ENCODE measurements around the gene CTDNEP1.

CTDNEP1 gene

DNA sequence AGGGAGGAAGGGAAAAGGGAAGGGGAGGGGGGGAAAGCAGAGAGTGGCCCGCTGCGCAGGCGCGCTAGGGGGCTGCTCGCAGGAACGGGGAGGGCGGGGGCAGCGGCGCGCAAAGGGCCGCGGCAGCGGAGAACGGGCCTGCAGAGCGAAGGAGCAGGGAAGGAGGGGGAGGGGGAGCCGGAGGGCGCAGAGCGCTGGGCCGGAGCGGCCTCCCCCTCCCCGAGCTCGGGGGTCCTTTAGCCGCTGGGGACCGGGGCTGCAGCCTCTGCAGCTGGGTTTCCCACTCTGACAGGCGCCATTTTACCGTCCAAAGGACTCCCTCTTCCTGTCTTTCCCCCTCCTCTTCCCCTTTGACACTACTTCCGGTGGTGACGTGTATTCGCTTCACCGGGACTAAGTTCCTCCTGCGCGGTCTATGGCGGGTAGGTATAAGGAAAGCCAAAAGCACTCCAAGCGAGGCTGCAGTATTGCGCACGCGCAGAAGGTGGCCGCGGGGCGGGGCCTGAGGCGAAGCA lies at the start of gene CTDNEP1:
Gene CTDNEP1 (minus strand): TSS at position 74 of the 515 bp plus-strand sequence. CDS start 438 bp downstream, outside the sequence.
- no peaks in the 10 kb centered on the region for H3K27me3 Mint-ChIP-seq
- peak within 1 kb of the TSS; percentile 100 for H3K27ac Mint-ChIP-seq
- no peaks in the 10 kb centered on the region for H3K9me3 Mint-ChIP-seq
- H3K4me3 Mint-ChIP-seq = peak within 1 kb of the TSS; percentile 89
- H3K36me3 Mint-ChIP-seq (ENCODE audit: low read depth) = peaks cover 78% of the 10 kb centered on the region
- H3K4me1 Mint-ChIP-seq (ENCODE audit: low read depth) = peaks cover 46% of the 10 kb centered on the region
- DNase-seq = peak; percentile 99

DNA sequence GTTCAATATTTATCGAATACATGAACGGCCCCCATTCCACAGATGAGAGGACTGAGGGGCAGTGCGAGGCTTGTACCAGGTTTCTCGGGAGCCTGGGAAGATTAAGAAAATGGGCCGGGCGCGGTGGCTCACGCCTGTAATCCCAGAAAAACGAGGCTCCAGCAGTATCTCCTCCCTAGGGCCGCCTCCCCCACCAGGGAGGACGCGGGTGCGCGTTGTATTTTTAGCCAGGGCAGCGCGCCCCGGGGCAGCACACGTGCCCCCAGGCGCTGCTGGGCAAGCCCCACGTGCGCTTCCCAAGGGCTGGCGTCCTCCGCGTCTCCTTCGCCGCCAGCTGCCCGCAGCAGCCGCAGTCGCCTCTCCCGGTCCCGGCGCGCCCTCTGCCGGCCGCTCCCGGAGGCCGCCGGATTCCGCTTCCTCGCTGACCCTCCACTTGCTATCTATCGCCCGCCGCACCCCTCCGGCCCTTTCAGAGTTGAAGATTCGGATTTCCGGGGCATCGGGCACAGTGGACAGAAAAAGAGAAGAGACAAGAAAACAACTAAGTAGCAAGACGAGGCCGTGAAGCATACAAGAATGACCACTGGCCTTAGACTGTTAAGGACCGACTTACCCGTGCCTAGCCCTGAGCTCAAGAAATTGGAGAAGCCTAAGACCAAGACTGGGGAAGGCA lies 44.8 kb upstream of the CTDNEP1 start:
- Mint-ChIP-seq H3K9me3 (no peaks in the 10 kb centered on the region), H3K4me1 (ENCODE audit: low read depth) (peaks cover 22% of the 10 kb centered on the region), H3K36me3 (ENCODE audit: low read depth) (no peaks in the 10 kb centered on the region), H3K27ac (no peak overlapping the region), H3K27me3 (peaks cover 33% of the 10 kb centered on the region), H3K4me3 (peak overlapping the region; percentile 27)
- peak; percentile 85 for DNase-seq

DNA sequence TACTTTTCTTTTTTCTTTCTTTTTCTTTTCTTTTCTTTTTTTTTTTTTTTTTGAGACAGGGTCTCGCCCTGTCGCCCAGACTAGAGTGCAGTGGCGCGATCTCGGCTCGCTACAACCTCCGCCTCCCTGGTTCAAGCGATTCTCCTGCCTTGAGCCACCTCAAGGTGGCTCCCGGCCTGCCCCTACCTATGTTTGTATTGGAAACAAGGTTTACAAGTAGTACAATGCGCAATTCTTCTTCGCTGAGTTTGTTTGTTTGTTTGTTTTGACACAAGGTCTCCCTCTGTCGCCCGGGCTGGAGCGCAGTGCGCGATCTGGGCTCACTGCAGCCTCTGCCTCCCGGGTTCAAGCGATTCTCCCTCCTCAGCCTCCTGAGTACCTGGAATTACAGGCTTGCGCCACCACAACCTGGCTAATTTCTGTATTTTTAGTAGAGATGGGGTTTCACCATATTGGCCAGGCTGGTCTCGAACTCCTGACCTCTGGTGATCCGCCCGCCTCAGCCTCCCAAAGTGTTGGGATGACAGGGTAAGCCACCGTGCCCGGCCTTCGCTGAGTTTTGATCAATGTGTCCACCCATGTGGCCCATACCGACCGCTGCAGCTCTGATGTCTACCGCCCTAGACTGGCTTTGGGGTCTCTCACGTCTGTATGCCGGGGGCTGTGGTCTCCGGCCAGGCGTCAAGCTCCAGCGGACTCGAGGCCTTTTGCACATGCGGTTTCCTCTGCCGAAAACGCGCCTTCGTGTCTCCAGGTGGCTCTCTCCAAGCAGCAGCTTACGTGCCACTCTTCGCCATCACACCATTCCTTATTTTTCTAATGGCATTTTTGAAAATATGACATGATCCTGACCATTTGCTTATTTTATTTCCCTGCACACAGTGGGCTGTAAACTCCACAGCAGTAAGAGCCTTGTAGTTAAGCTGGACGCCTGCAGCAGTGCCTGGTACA lies 44.0 kb upstream of the CTDNEP1 start:
- peak overlapping the region; percentile 63 for H3K4me3 Mint-ChIP-seq
- peaks cover 22% of the 10 kb centered on the region for H3K4me1 Mint-ChIP-seq (ENCODE audit: low read depth)
- H3K36me3 Mint-ChIP-seq (ENCODE audit: low read depth) = no peaks in the 10 kb centered on the region
- H3K9me3 Mint-ChIP-seq = no peaks in the 10 kb centered on the region
- H3K27me3 Mint-ChIP-seq = peaks cover 38% of the 10 kb centered on the region
- no peak for DNase-seq
- no peak overlapping the region for H3K27ac Mint-ChIP-seq

DNA sequence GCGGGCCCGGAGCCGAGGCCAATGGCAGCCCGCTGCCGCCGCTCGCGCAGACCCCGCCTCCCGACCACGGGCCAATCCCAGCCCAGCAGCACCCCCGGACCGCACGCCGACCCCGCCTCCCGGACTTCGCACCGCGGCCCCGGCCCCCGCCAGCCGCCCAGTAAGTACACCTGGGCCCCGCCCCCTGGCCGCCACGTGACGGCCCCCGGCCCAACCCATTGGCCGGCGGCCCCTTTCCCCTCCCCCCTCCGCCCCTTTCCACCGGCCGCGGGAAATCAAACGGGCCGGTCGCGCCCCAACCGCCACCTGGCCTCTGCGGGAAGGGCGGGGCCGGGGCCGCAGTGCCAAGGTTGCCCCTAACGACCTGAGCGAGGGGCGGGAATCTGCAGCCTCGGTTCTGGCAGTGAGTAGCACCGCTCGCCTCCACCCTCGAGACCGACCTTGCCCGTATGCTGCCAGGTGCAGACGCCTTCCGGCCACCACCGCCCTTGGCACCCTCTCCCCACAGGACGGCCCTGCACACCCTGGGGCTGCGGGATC lies 43.1 kb upstream of the CTDNEP1 start, which contains the start of gene YBX2:
Gene YBX2 (minus strand): TSS at position 26 of the 540 bp plus-strand sequence. CDS start 139 bp downstream, outside the sequence.
- Mint-ChIP-seq H3K36me3 (ENCODE audit: low read depth) (no peaks in the 10 kb centered on the region), H3K27ac (peak within 1 kb of the TSS; percentile 22), H3K4me1 (ENCODE audit: low read depth) (peaks cover 22% of the 10 kb centered on the region), H3K27me3 (peaks cover 38% of the 10 kb centered on the region), H3K9me3 (no peaks in the 10 kb centered on the region), H3K4me3 (peak within 1 kb of the TSS; percentile 63)
- peak; percentile 82 for DNase-seq

DNA sequence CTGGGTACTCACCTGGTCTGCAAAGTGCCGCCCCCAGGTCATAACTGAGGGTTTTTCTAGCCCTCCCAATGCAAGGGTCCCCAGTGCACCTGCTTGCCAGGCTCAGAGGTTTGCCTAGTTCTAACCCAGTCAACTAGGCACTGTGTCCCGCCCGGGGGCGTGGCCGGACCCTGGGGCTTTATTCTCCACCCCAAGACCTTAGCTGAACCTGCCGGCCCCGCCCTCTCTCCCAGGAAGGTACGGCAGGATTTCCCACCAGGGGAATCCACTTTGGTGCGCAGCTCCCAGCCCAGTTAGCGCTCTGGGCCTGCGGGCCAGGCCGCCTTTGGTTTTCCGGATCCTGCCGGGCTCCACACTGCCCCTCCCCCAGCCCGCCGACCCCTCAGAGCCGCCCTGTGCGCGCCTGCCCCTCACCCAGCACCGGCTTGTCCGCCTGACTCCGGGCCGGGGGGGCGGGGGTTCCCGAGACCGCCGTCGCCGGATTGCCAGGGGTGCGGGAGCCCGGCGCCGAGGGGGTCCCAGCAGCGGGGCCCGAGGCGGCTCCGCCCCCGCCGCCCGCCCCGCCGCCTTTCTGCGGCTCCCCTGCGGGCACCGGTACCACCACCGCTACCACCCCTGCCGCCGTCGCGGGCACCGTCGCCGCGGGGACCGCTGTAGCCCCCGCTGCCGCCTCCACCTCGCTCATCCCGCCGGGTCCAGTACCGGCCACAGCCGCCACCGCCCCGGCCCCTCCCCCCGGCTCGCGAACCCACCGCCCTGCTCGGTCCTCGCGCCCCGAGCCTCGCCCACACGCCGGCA lies 42.5 kb upstream of the CTDNEP1 start:
- peak overlapping the region; percentile 23 for H3K4me3 Mint-ChIP-seq
- DNase-seq = no peak
- no peaks in the 10 kb centered on the region for H3K36me3 Mint-ChIP-seq (ENCODE audit: low read depth)
- H3K4me1 Mint-ChIP-seq (ENCODE audit: low read depth) = peaks cover 22% of the 10 kb centered on the region
- H3K27me3 Mint-ChIP-seq = peaks cover 38% of the 10 kb centered on the region
- no peak overlapping the region for H3K27ac Mint-ChIP-seq
- no peaks in the 10 kb centered on the region for H3K9me3 Mint-ChIP-seq

DNA sequence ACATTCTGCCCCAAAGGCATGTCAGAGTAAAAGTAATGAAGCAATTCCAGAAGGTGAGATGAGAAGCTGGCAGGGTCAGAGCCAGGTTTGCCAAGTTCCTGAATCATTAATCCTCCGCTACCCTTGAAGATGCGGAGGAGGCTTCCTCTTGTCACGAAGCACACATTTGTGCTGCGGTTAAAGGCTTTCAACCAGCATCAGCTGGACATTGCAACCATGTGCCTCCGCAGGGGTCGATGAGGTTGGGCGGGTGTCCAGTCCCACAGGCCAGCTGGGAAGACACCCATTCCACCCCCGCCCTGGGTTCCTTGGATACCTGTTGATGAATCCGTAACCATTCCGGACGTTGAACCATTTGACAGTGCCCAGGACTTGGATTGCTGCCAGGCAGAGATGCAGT lies 41.6 kb upstream of the CTDNEP1 start:
- no peaks in the 10 kb centered on the region for H3K9me3 Mint-ChIP-seq
- H3K27ac Mint-ChIP-seq = no peak overlapping the region
- H3K36me3 Mint-ChIP-seq (ENCODE audit: low read depth) = no peaks in the 10 kb centered on the region
- H3K4me1 Mint-ChIP-seq (ENCODE audit: low read depth) = peaks cover 22% of the 10 kb centered on the region
- no peak for DNase-seq
- no peak overlapping the region for H3K4me3 Mint-ChIP-seq
- H3K27me3 Mint-ChIP-seq = peaks cover 41% of the 10 kb centered on the region

DNA sequence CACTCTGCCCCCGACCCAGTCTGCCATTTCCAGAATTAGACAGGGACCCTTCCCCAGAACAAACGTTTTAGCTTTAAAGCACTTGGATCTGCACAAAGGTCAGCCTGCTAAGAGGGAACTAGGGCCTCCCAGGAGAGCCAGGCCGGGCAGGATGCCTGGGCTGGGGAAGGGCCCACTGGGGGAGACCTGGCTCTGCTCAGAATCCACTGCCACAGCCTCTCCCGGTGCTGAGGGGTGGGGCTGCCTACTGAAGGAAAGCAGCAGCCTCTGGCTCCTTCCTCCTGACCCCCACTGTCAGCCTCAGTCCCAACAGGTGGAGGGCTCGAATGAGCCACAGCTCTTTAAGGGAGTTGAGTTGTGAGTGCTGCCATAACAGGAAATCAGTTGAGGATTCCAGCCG lies 41.2 kb upstream of the CTDNEP1 start:
- no peak for DNase-seq
- H3K4me1 Mint-ChIP-seq (ENCODE audit: low read depth) = peaks cover 22% of the 10 kb centered on the region
- H3K27me3 Mint-ChIP-seq = peaks cover 41% of the 10 kb centered on the region
- no peaks in the 10 kb centered on the region for H3K9me3 Mint-ChIP-seq
- no peaks in the 10 kb centered on the region for H3K36me3 Mint-ChIP-seq (ENCODE audit: low read depth)
- H3K4me3 Mint-ChIP-seq = no peak overlapping the region
- no peak overlapping the region for H3K27ac Mint-ChIP-seq

DNA sequence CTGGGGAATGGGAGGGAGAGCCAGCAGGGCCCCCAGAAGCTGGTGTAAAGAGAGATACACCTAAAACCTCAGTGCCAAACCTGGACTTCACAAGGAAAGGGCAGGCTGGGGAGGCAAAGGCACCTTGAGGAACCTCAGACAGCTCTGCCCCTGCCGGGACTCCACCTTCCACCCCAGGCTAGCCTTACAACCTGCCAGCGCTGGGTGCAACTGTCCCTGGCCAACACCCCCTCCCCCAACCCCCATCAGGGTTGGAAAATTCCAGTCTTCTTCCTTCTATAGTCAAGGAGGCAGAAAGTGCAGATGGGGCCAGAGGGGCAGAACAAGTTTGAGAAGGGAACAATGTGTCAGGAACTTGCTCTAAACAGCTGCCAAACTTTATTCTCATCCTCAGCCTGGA lies 40.7 kb upstream of the CTDNEP1 start:
- H3K27ac Mint-ChIP-seq = no peak overlapping the region
- peaks cover 22% of the 10 kb centered on the region for H3K4me1 Mint-ChIP-seq (ENCODE audit: low read depth)
- peaks cover 41% of the 10 kb centered on the region for H3K27me3 Mint-ChIP-seq
- no peaks in the 10 kb centered on the region for H3K36me3 Mint-ChIP-seq (ENCODE audit: low read depth)
- no peaks in the 10 kb centered on the region for H3K9me3 Mint-ChIP-seq
- H3K4me3 Mint-ChIP-seq = no peak overlapping the region
- DNase-seq = no peak

DNA sequence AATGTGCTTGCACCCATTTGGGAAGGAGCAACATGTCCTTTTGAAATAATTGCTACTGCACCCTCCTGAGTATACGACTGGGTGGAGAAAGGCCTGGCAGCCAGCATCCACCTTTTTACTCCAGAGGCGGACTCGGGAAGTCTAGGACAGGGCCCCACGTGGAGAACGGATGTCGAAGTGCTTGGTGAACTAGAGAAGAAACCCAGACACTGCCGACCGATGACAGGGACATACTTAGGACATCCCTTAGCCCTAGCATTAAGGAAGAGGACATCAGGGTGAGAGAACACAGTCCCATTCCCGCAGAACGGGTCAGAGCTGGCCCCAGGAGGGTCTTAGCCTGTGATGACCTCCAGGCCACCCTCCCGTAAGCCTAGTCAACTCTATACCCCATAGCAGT lies 39.2 kb upstream of the CTDNEP1 start:
- H3K4me1 Mint-ChIP-seq (ENCODE audit: low read depth) = peaks cover 11% of the 10 kb centered on the region
- H3K9me3 Mint-ChIP-seq = no peaks in the 10 kb centered on the region
- no peaks in the 10 kb centered on the region for H3K36me3 Mint-ChIP-seq (ENCODE audit: low read depth)
- no peak for DNase-seq
- H3K27me3 Mint-ChIP-seq = peaks cover 37% of the 10 kb centered on the region
- H3K27ac Mint-ChIP-seq = no peak overlapping the region
- H3K4me3 Mint-ChIP-seq = no peak overlapping the region

DNA sequence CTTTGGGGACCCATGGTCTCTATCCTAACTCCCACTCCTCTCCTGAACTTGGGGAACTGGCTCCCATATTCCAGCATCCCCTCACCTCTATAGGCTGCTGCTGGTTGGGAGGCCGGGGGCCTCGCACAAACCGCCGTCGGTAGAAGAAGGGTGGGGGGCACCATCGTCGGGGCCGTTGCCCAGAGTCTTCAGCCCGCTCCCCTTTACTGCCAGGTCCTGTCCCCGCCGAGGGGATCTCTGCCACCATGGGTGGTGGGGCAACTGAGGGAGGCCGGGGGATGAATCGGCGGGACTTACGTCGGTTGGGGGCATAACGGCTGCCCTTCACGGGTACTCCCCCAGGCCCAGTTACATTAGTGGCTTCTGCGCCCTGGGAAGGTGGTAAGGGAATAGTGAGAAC lies 38.6 kb upstream of the CTDNEP1 start:
- H3K27me3 Mint-ChIP-seq = peaks cover 32% of the 10 kb centered on the region

DNA sequence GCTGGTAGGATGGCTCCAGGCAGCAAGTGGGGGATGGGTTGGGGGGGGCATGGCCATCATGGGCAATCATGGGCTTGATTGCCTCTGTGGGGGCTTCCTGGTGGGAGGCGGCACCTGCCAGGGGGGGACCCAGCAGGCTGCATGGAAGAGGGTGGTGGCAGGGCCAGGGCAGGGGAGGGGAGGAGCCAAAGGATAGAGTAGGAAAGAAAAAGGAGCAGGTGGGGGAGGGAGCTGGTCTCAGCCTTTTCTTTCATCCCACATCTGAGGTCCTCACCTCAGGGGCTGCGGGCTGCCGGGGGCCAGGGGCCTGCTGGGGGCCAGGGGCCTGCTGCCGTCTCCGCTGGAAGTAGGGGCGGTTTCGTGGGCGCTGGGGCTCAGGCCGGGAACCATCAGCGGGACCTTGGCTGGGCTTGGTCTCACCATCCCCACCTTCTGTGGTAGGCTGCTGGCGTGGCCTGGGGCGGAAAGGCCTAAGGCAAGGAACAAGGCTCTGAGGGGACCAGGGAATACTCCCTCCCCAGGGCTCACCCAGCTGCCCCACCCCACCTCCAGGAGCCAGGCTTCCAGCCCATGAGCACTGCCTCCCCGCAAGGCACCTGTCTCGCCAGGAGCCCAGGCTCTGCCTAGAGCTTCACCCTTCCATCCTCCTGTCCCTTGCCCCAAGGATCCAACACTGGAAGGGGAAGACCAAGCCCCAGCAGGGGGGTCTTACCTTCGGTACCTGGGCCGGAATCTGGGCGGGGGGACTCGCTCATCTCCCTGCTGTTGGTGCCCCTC lies 37.9 kb upstream of the CTDNEP1 start:
- Mint-ChIP-seq H3K27ac (no peak overlapping the region), H3K4me3 (no peak overlapping the region), H3K27me3 (peaks cover 29% of the 10 kb centered on the region), H3K4me1 (ENCODE audit: low read depth) (peaks cover 3% of the 10 kb centered on the region), H3K9me3 (no peaks in the 10 kb centered on the region), H3K36me3 (ENCODE audit: low read depth) (no peaks in the 10 kb centered on the region)
- DNase-seq = no peak

More for the DNA sequence above, 38.6 kb upstream of the CTDNEP1 start:
- Mint-ChIP-seq H3K9me3 (no peaks in the 10 kb centered on the region), H3K36me3 (ENCODE audit: low read depth) (no peaks in the 10 kb centered on the region), H3K4me3 (no peak overlapping the region), H3K27ac (no peak overlapping the region), H3K4me1 (ENCODE audit: low read depth) (peaks cover 7% of the 10 kb centered on the region)
- no peak for DNase-seq

DNA sequence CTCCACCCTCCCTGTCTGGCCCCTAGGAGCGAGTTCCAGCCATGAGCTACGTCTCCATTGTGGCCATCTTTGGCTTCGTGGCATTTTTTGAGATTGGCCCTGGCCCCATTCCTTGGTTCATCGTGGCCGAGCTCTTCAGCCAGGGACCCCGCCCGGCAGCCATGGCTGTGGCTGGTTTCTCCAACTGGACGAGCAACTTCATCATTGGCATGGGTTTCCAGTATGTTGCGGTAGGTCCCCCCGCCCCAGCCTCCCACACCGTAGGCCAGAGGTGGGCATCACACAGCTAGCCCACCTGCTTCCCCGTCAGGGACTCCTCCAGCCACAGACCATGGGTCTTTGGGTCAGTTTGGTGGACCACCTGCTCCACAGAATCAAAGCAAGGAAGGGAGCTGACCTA lies 34.1 kb upstream of the CTDNEP1 start:
- Mint-ChIP-seq H3K4me1 (ENCODE audit: low read depth) (peaks cover 16% of the 10 kb centered on the region), H3K9me3 (no peaks in the 10 kb centered on the region), H3K4me3 (no peak overlapping the region), H3K27me3 (peaks cover 37% of the 10 kb centered on the region), H3K27ac (no peak overlapping the region), H3K36me3 (ENCODE audit: low read depth) (no peaks in the 10 kb centered on the region)
- DNase-seq = no peak

DNA sequence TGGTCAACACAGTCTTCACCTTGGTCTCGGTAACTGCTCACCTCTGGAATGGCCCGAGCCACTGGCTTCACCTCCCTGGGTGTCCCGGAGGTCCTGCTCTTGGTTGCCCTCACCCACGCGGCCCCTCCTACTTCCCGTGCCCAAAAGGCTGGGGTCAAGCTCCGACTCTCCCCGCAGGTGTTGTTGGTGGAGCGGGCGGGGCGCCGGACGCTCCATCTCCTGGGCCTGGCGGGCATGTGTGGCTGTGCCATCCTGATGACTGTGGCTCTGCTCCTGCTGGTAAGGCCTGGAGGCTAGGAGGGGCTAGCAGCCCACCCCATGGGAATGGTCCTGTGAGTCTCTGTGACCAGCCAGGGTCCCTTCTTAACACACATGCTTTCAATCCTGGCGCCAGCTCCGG lies 33.4 kb upstream of the CTDNEP1 start:
- Mint-ChIP-seq H3K36me3 (ENCODE audit: low read depth) (no peaks in the 10 kb centered on the region), H3K9me3 (no peaks in the 10 kb centered on the region), H3K27ac (no peak overlapping the region), H3K4me3 (no peak overlapping the region), H3K27me3 (peaks cover 34% of the 10 kb centered on the region), H3K4me1 (ENCODE audit: low read depth) (peaks cover 20% of the 10 kb centered on the region)
- DNase-seq = no peak

All from activated T-cell treated with anti-CD3 and anti-CD28 coated beads, Interleukin-2, amount 50 U/mL, for 24 hours (primary cell).